GM19240 (cell line): ENCODE data around the gene SGMS1.
"Not testable (repeated sequence)": the region's sequence is repeated elsewhere in the genome, so short reads cannot be mapped to it uniquely, and the experiment has no call there.

Experiments used
- DNase-seq: peaks from one replicate; pipeline ENCODE4 v3.0.0; 2011; ENCODE audit warnings: low spot score; ENCODE audit not compliant: insufficient read length

SGMS1 gene

GRCh38 chr10:50560370-50560769 is 63.4 kb downstream of the SGMS1 start:
- DNase-seq, result no peak

- DNase-seq, result no peak
Measured at GRCh38 chr10:50558371-50558770, 65.4 kb downstream of the SGMS1 start.

- DNase-seq, result no peak
Measured at GRCh38 chr10:50557130-50557682, 66.5 kb downstream of the SGMS1 start.

GRCh38 chr10:50556237-50557120 is 67.3 kb downstream of the SGMS1 start:
- DNase-seq, result no peak

- DNase-seq, result no peak
Measured at GRCh38 chr10:50554995-50555568, 68.7 kb downstream of the SGMS1 start.

GRCh38 chr10:50554376-50554994 is 69.3 kb downstream of the SGMS1 start:
- no peak for DNase-seq

- DNase-seq, result no peak
Measured at GRCh38 chr10:50552771-50553535, 70.8 kb downstream of the SGMS1 start.

- DNase-seq, result no peak
Measured at GRCh38 chr10:50552308-50552707, 71.4 kb downstream of the SGMS1 start.

GRCh38 chr10:50551894-50552293 is 71.9 kb downstream of the SGMS1 start:
- no peak for DNase-seq

- no peak for DNase-seq
Measured at GRCh38 chr10:50550291-50550839, 73.4 kb downstream of the SGMS1 start.

GRCh38 chr10:50549186-50549585 is 74.6 kb downstream of the SGMS1 start:
- DNase-seq, result not testable (repeated sequence)

GRCh38 chr10:50548481-50548880 is 75.3 kb downstream of the SGMS1 start:
- not testable (repeated sequence) for DNase-seq

GRCh38 chr10:50546287-50546686 is 77.5 kb downstream of the SGMS1 start:
- not testable (repeated sequence) for DNase-seq

GRCh38 chr10:50545846-50546245 is 77.9 kb downstream of the SGMS1 start:
- DNase-seq, result no peak

GRCh38 chr10:50544857-50545429 is 78.8 kb downstream of the SGMS1 start:
- DNase-seq, result no peak

- DNase-seq, result no peak
Measured at GRCh38 chr10:50544095-50544856, 79.5 kb downstream of the SGMS1 start.

- no peak for DNase-seq
Measured at GRCh38 chr10:50542871-50543270, 80.9 kb downstream of the SGMS1 start.

GRCh38 chr10:50541921-50542320 is 81.8 kb downstream of the SGMS1 start:
- DNase-seq, result no peak

GRCh38 chr10:50541317-50541716 is 82.4 kb downstream of the SGMS1 start:
- DNase-seq, result no peak

GRCh38 chr10:50540826-50541122 is 83.0 kb downstream of the SGMS1 start:
- no peak for DNase-seq
